Melanocyte of skin (primary cell): Measurements from ENCODE around the gene CNTN3. TPM values are rescaled to one million over a fixed set of nuclear protein-coding genes. Genes with fewer than 3 reads are reported as not detected.

ENCODE experiments used
- total RNA-seq, 2 donors: library from RNA; depleted of rRNA; stranded (reverse); fragments of >200 nt; gene quantifications; 2 replicates each; pipeline ENCODE4 v1.2.3, GENCODE V29; 2012

CNTN3 gene
- total RNA-seq = 1 to 10 TPM in 1 of 2 donors, under 1 TPM in 1; under 0.01 to 1.0 TPM

GRCh38 chr3:74614107-74614967, at the start of gene CNTN3:
CNTN3 (minus strand) TSS chr3:74614659; CDS start chr3:74521112, 93,547 bp downstream.

